ENCODE results near the gene IL17B.

The IL17B gene

DNA sequence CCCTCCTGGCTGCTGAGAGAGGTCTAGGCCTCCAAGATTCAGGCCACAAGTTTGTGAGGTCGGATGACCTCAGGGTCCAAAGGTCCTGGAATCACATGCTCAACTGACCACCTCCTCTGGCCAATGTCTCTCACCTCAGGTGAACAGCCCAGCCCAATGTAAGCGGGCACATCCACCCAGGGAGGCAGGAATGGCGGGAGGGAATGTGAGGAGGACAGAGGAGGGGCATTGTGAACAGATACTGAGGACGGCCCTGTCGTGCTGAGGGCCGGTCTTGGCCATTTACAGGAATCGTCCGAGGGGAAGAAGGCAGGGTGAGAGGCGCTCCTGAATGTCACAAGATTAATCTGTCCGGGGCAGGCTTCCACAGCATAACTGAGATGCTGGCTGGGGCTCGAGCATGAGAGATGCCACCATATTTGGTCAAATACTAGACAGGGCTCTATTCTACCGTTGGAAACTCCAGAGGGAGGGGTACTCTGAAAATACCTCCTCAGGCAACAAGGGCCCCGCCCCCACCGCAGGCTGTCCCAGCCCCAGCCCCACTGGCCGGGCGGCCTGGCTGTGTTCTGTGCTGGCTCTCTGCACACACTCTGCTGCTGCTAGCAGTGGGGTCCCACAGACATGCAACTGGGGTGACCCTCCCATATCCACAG is 1.5 kb upstream of the IL17B start:
- no peak for DNase-seq (ENCODE audit: low read depth in 4 of 4, low spot score in 1 of 4)

GRCh38 chr5:149379818-149380374 is 804 bp upstream of the IL17B start:
- DNase-seq (ENCODE audit: low read depth in 4 of 4, low spot score in 1 of 4): no peak

DNA sequence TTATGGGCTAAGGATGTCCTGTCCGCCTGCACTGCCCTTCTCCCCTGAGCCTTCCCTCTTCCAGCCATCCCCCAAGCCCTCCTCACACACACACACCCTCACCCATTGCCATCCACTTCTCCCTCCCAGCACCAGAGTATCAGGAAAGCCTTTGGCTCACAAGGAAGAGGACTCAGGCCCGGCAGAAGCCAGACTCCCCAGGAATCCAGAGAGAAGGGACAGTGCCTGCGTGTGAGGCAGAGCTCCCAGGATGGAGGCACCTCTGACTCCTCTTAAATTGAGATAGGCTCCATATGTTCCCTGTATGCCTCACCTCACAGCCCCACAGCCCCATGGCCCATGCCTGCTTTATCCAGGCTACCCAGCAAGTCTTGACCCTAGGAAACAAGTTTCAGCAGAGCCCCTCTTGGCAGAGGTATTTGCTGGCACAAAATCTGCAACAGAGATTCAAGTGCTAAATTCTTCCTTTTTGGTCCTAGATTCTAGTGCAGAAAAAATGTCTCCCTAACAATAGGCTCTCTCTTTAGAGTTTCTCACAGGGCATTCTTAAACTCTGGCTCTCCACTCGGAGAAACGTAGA is 761 bp downstream of the IL17B start:
- no peak for DNase-seq (ENCODE audit: low read depth in 4 of 4, low spot score in 1 of 4)

DNA sequence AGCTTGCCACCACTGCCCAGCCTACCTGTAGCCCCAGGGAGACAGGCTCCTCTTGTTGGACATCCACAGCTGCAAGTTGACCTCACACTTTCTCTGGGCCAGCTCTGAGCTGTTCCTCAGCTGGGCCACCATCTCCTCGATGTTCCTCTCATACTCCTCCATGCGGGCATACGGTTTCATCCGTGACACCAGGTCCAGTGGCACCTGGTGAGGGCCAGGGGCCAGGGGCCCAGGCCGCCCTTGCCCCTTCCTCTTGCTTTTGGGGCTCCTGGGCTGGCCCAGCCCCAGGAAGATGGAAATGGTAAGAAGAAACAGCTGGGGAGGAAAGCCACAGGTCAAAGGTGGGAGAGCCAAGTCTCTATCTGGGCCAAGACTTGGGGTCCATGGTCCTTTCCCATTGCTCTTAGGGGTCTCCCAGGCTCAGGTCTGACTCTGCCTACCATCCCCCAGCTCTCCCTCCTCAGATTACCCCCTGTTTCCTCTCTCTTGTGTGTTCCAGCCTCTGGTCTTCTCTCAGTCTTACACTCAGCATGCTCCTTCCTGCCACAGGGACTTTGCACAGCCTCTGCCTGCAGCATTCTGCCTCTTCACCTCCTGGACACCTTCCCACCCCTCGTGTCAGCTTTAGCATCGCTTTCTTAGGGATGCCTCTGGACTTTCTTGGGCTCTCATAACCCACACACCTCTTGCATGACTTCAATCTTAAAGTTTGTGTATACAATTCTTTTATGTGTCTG is 2.2 kb downstream of the IL17B start:
- no peak for DNase-seq (ENCODE audit: low read depth in 4 of 4, low spot score in 1 of 4)

DNA sequence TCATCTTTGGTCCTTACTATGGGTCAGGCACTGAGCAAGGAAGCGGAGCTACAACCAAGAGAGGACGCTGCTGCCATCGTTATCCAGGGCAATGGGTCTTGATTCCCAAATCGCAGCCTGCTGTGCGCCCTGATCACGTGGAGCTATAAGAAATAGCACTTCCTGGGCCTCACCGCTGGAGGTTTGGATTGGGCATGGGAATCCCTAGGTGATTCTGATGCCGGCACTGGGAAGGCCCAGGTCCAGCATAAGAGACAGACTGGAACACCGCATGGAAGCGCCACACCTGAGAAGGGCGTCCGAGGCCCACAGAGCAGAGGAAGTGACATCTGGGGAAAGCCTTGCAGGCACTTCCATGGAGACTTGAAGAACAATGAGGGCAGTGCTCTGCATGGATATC is 3.0 kb downstream of the IL17B start:
- no peak for DNase-seq (ENCODE audit: low read depth in 4 of 4, low spot score in 1 of 4)

- no peak for DNase-seq (ENCODE audit: low read depth in 4 of 4, low spot score in 1 of 4)
Observed at GRCh38 chr5:149375434-149375833, 3.7 kb downstream of the IL17B start.

GRCh38 chr5:149374801-149375200 is 4.3 kb downstream of the IL17B start:
- DNase-seq (ENCODE audit: low read depth in 4 of 4, low spot score in 1 of 4): no peak

- DNase-seq (ENCODE audit: low read depth in 4 of 4, low spot score in 1 of 4): no peak
Observed at GRCh38 chr5:149374303-149374702, 4.8 kb downstream of the IL17B start.

DNA sequence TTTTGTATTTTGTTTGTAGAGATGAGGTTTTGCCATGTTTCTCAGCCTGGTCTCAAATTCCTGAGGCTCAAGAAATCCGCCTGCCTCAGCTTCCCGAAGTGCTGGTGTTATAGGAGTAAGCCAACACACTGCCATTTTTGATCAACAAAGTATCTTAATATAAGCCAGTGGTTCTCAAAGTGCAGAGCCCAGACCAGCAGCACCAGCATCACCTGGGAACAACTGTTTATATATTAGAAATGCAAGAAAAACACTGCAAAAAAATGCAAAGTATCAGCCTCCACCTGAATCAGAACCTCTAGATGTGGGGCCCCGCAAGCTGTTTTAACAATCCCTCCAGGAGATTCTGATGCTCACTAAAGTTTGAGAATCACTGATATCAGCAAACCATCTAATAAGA is 6.2 kb downstream of the IL17B start:
- no peak for DNase-seq (ENCODE audit: low read depth in 4 of 4, low spot score in 1 of 4)

DNA sequence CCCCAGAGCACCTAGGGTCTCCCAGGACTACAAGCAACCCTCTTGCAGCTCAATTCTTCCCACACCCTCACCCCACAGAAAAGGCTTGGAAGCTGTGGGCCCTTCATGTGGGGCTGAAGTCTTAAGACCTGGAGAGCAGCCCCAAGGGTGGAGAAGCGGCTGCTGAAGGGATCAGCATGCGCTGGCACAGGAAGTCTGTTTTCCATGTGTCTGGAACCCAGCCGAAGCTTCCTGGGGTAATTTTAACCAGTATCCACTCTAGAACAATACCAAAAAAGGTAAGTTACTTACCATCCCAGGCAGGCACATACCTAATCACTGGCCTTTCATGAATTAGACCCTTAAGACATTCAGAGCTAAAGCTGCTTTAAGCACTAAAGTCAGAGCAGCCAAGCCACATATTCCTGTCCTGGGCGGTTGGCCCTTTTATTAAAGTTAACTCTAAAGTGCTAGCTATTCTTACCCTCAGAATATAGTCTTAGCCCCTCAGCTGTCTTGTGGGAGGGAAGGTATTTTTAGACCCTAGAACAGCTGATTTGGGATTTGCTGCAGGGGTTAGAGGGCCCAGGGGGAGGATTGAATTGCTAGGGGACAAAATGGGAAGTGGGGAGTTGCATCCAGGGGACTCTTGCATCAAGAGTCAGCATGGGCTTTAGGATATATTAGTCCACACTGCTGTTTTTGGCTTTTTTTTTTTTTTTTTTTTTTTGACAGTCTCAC is 6.9 kb downstream of the IL17B start:
- no peak for DNase-seq (ENCODE audit: low read depth in 4 of 4, low spot score in 1 of 4)

GRCh38 chr5:149371296-149371962 is 7.7 kb downstream of the IL17B start:
- peak; percentile 35 to 54 (median 44) for DNase-seq (ENCODE audit: low read depth in 4 of 4, low spot score in 1 of 4)

DNA sequence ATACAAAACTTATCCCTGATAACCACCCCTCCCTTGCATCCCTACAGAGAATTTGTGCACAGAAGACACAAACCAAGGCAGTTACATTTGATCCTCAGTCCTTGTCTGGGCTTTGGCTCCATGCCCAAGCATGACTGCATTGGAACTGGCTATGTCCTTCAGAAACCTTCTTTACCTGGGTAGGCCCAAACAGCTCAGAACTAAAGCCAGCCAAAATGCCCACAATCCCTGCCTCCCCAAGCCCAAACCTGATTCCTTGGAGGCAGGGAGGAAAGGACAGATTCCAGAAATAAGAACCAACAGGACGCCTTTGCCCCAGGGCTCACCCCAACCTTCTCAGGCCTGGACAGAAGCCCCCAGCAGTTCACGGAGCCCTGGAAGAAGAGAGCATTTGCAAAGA is 8.2 kb downstream of the IL17B start:
- DNase-seq (ENCODE audit: low read depth in 4 of 4, low spot score in 1 of 4): no peak

GRCh38 chr5:149367972-149368645 is 11.0 kb downstream of the IL17B start:
- no peak for DNase-seq (ENCODE audit: low read depth in 4 of 4, low spot score in 1 of 4)

GRCh38 chr5:149367249-149367971 is 11.7 kb downstream of the IL17B start:
- DNase-seq (ENCODE audit: low read depth in 4 of 4, low spot score in 1 of 4): peak in 3 of 4 experiments; percentile 30 to 46 (median 32)

DNA sequence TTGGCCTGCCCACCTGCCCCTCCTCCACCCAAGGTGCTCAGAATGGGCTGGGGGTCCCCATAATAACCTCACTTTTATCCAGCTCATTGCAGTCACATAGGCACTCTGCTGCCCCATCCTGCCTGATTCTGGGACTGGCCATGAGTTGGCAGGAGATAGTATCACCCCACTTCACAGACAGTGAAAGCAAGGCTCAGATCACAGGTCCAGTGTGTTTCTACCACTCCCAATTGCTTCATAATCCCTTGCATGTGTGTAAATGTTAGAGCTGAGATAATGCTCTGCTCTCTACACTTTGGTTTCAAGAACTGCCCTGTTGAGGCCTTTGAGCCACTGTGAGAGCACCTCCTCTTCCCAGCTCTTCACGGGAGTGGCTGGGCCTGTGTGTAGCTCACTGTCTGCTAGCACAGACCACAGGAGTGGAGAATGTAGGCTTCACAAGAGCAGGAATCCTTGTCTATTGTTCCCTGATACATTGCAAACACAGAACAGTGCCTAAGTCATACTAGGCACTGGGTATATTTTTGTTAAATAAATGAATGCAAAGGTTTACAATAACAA is 12.8 kb downstream of the IL17B start:
- no peak for DNase-seq (ENCODE audit: low read depth in 4 of 4, low spot score in 1 of 4)

DNA sequence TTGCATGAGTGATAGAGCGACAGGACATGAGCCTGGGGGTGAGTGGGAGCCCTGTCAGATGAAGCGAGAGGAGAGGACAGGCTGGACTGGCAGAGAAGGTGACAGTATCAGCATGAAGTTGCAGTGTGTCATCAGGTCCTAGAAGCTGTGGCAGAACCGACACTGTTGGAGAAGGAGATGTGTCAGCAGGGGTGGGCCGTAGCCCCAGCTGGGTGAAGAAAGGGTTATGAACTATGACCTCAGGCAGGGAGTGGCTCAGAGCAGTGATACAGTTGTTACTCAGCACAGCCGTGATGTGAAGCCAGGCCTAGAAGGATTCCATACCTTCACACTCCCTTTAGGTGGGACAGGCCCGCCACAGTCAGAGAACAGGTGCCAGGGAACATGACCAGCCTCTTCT is 13.7 kb downstream of the IL17B start:
- DNase-seq (ENCODE audit: low read depth in 4 of 4, low spot score in 1 of 4): no peak

GRCh38 chr5:149364719-149365118 is 14.4 kb downstream of the IL17B start:
- DNase-seq (ENCODE audit: low read depth in 4 of 4, low spot score in 1 of 4): no peak

DNA sequence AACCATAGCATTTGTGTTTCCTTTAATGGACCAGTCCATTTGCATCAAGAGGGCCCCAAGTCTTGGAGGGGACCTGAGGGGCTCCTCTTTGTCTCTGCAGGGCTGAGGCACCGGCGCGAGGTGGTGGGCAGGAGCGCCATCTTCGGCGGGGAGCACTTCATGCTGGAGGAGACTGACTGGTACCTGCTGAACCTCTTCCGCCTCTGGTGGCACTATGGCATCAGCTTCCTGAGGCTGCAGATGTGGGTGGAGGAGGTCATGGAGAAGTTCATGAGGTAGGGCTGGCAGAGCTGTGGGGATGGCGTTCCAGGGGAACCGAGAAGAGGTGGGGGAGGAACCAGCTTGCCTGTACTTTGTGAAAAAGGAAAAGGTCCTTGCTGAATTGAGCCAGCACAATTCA is 15.2 kb downstream of the IL17B start:
- no peak for DNase-seq (ENCODE audit: low read depth in 4 of 4, low spot score in 1 of 4)

DNA sequence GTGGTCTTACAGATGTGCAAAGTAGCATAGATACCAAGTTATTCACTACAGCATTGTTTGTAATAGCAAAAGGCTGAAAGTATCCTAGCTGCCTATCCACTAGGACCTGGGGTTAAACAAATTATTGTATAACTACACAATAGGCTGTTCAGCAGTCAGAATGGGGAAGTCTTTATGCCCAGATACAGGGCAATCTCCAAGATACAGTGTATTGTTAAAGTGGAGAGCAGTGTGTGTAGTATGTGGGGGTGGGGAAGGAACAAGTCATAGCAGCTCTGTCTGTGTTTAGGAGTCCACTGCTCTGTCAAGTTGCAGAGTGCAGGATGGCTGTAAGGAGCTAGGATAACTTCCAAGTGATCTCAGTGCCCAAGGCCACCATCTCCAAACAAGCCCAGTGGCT is 15.7 kb downstream of the IL17B start:
- no peak for DNase-seq (ENCODE audit: low read depth in 4 of 4, low spot score in 1 of 4)

- DNase-seq (ENCODE audit: low read depth in 4 of 4, low spot score in 1 of 4): no peak
Observed at GRCh38 chr5:149362541-149362940, 16.6 kb downstream of the IL17B start.

Measured in stimulated activated CD4-positive, alpha-beta T cell treated with anti-CD3 and anti-CD28 coated beads, Interleukin-1b, Interleukin-23, amount 100 ng/mL, for 24 hours (primary cell).